Fibroblast of skin of left biceps (primary cell): ENCODE measurements around the gene CRYGD.
"Not testable (repeated sequence)": the region's sequence is repeated elsewhere in the genome, so short reads cannot be mapped to it uniquely, and the experiment has no call there.

Experiments
- DNase-seq, 2 experiments: peaks; one replicate each; pipeline ENCODE4 v3.0.0-alpha.2; 2013; ENCODE audit warnings: low read depth in 2 of 2

CRYGD gene

DNA sequence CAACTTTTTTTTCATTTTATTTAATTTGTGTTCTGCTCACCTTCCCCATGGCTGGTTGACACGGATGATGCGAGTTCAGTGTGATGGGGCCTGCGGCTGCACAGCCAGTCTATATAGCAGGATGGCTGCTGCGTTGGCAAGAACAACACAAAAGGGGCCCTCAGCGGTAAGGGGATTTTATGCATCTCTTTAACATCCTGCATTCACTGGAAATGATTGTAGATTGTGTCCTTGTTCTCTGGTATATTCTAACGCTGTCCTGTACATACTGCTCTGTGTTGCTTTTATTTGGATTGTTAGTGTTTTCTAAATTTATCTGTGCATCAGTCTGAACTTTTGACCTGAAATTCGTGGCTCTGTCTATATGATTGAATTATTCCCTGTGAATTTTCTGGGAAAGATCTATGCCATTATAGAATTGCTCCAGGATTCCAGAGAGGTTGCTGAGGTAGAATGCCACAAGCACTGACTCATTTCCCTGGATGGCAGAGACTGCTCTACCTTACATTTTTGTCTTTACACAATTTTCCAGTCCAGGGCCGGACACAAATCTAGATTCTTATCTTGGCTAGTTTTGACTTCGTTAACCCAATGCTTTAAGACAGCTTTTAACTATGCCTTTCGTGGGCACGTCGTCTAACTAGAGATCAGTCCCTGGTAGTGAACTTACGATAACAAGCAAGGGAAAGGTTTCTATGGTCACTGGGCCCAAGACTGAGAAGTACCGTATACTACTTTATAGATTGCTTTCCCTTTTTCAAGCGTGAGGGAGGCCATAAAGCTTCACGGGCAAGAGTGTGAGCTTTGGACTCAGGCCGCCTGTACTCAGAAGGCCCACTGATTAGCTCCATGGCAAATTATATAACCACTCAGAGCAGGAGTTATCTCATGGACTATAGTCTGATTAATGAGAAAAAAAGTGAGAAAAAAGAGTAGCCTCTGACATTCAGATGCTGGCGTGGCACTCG, 5.7 kb upstream of the CRYGD start, which contains the start of gene CRYGC:
CRYGC (minus strand) TSS at position 85 of the 968 bp plus-strand sequence; CDS start at position 49, 36 bp downstream.
- no peak for DNase-seq

DNA sequence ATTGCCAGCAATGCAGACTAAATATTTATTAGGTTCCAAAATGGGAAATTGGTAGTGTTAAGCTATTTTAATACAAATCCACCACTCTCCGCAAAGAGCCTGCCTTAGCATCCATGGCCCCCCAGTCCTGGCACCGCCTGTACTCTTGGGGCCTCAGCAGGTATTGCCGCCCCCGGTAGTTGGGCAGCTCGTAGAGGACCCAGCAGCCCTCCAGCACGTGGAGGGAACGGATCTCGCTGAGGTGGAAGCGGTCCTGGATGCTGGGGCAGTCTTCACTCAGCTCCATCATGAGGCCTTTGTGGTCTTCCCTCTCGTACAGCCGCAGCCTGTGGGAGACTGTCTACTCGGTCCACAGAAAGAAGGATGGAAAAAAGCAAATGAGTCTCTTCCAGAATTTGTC, 3.8 kb upstream of the CRYGD start:
- no peak for DNase-seq

DNA sequence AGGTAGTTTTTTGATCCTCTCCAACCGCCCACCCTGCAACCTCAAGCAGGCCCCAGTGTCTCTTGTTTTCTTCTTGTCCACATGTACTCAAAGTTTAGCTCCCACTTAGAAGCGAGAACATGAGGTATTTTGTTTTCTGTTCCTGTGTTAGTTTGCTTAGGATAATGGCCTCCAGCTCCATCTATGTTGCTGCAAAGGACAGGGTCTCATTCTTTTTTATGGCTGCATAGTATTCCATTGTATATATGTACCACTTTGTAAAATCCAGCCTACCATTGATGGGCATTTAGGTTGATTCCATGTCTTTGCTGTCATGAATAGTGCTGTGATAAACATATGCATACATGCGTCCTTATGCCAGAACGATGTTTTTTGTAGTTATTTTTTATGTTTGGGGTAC, 2.8 kb upstream of the CRYGD start:
- no peak for DNase-seq

DNA sequence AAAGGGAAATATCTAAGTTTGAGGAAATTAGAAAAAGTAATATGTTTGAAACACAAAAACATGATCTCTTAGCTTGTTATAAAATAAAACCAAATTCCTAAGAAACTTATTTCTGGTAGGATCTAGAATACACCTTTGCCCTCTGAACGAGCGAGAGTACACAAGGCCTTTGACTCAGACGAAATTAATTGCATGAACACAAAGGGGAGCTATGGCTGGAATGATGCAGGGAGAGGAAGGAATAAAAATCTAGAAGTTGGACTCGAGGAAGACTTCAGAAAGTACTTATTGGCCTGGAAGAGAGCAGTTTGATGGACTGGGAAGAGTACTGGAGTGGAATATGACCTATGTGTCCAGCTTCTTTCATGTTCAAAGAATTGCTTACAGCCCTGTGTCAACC, 927 bp upstream of the CRYGD start:
- no peak for DNase-seq

DNA sequence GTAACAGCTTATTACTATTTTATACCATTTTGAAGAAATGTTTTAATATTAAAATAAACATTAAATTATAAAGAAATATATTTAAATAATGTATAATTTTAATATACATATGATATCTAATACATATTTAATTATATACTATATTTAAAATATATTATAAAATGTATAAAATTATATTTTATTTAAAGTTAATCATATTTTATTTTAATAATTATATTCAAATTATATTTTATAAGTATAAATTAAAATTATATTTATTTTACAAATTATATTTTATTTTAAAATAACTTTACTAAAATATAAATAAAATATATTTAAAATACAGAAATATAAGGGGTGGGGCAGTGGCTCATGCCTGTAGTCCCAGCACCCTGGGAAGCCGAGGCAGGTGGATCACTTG, 2.1 kb downstream of the CRYGD start:
- DNase-seq, result no peak

DNA sequence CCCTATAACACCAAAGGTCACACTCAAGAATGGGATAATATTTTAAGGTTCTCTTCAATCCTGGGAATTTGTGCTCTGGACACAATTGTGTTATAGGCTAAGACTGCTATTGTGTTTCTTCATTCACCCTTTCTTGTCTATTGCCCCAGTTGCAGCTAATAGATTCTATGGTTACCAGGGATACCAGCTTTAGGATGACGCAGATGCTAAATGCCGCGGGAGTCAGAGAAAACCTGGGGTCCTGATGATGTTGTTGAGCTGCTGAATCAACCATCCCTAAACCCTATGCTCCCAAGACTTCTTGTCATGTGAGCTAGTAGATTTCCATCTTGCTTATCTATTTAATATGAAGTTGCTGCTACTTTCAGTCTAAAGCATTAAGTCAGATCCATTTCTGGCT, 5.4 kb downstream of the CRYGD start:
- no peak for DNase-seq

DNA sequence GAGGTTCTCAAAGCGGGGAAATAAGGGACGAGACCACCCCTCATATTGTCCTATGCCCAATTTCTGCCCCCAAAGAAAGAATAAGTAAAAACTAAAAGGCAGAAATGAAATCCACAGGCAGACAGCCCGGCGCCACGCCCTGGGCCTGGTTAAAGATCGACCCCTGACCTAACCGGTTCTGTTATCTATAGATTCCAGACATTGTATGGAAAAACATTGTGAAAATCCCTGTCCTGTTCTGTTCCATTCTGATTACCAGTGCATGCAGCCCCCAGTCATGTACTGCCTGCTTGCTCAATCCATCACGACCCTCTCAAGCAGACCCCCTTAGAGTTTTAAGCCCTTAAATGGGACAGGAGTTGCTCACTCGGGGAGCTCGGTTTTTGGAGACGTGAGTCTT, 6.9 kb downstream of the CRYGD start:
- DNase-seq, result not testable (repeated sequence)

DNA sequence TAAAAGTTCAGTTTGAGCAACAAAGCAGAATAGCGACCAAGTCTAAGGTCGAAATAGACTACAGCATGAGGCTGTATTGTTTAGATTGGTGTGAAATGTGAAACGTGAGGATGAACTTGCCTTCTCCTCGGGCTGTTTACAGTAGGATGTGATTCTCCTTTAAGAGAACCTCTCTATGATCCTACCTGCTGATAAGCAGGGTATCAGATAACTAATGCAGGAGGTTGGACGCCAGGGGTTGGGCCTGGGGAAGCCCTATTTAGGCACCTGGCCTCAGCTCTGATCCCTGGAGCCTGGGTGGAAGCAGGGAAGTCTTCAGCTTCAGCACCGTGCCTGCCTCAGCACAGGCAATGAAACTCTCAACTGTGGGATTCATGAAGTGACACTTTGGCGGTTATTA, 11.4 kb downstream of the CRYGD start:
- DNase-seq, result no peak

DNA sequence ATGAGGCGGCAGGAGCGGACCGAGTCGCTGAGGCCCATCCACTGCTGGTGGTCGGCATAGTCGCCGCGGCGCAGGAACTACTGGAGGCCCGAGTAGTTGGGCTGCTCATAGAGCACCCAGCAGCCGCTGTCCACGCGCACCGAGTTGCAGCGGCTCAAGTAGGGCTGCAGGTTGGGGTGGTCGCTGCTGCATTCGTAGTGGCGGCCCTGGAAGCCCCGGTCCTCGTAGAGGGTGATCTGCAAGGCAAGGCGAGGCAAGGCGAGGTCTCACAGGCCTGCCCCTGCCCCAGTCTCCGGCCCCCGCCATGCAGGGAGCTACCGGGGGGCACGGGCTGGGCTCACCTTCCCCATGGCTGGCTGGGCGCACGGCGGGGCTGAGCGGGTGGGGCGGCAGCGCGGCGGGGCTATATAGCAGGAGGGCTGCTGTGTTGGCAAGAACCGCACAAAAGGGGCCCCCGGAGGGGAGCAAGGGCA, 12.0 kb downstream of the CRYGD start:
- DNase-seq, result not testable (repeated sequence)

DNA sequence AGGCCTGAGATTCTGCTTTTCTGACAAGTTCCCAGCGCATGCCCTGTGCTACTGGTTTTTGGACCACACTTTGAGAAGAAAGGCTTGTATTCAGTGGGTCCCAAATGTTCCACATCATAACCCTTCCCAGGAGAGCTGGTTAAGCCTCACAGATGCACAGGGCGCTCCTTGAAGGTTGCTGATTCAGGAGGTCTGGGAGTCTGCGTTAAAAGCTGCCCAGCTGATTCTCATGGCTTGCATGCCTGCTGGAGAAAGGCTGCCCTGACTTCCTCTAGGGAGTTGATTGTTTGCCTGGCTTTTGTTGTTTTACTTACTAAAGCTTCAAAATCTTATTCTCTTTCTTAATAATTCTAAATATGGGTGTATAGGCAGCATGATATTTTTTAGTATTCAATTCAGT, 20.7 kb downstream of the CRYGD start:
- no peak for DNase-seq

DNA sequence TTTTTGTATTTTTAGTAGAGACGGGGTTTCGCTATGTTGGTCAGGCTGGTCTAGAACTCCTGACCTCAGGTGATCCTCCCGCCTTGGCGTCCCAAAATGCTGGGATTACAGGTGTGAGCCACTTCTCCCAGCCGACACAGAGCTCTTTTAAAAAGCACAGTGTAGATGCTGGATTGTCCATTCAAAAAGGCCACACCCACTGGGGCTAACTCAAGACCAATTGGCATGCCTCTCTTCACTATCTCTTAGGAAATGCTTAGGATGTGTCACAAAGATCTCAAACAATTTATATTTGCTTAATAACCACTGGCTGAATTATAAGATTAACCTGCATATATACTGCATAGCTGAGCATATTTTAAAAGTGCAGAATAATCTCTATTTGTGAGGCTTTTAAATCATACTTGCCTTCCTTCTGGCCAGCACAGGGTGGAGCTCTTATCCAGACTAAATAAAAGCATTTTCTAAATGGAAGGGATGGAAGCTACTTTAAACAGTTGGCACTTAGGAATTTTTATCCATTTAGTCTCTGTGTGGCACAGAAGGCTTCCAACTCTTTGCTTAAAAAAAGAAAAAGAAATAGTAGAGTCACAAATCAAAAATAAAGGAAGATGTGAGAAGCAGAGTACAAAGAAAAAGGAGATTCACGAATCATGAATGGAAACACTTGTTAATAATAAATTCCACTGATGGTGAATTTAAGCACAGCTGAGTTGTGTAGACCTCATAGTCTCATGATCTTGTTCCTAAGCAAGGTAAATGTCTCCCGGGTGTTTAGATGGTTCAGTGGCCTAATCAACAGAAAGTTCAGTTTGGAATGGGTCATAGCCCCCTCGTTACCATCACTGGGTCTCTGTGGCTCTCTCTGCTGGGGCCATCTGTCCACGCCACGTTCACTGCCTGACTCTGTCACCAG, 22.4 kb downstream of the CRYGD start:
- DNase-seq, result no peak

DNA sequence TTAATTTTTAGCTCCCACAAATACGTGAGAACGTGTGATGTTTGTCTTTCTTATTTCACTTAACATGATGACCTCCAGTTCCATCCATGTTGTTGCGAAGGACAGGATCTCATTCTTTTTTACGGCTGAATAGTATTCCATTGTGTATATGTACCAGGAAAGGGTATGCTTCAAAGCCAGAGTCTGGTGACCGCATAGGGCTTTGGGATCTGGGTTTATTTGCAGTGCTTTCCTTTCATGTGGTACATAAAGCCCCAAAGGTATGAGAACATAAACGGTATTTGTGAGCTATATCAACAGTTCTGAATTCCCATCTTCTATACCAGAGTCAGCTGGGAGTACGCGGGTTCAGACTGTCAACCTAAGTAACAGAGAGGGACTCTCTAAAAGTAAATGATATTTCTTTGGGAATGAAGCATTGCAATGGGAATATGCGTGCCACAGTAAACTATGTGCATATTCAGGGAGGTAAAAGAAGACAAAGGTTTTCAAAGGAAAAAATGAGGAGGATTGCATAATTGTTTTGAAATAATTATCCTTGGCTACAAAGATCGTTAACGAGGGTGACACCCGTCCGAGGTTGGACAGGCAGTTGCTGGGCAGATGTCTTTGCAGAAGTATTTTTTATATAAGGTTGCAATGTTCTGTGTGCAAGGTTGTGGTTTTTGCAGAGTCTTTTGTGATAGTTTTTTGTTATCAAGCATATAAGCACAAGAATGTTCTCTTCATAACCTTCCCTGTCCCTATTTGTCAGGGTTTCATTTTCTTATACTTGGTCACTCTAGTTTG, 24.4 kb downstream of the CRYGD start:
- no peak for DNase-seq

DNA sequence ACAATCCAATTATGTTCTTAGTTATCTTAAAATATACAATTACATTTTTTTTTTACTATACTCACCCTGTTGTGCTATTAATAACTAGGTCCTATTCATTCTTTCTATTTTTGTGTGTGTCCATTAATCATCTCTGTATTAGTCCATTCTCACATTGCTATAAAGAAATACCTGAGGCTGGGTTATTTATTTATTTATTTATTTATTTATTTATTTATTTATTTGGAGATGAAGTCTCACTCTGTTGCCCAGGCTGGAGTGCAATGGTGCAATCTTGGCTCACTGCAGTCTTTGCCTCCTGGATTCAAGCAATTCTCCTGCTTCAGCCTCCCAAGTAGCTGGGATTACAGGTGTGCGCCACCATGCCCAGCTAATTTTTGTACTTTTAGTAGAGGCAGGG, 25.6 kb downstream of the CRYGD start:
- not testable (repeated sequence) for DNase-seq

DNA sequence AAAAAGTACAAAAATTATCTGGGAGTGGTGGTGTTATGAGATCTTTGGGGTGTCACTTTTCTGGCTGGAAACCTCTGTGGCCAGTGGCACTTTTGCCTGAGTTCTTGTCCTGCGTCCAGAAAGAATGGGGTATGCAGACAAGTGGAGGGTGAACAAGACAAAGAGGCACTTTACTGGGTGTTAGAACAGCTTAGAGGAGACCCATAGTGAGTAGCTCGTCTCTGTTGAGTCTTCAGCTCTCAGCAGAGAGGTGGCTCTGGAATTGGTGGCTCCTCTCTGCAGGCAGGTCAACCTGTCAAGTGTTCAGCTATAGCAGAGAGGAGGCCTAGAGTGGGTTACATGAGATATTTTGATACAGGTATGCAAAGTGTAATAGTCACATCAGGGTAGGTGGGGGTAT, 26.1 kb downstream of the CRYGD start:
- no peak for DNase-seq

DNA sequence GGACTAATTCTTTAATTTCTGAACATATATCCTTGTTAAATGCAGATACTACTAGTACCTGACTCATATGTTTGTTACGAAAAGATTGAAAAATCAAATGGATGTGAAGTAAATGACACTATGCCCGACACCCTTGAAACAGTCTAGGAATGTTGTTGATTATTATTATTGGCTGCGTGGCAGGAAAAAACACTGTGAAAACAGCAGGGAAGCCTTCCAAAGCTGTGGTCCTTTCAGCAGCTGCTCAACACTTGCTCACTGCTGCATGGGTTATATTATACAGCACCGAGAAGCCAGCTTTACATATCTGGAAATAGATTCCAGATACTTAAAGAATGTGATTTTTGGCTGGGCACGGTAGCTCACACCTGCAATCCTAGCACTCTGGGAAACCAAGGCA, 26.5 kb downstream of the CRYGD start:
- DNase-seq, result peak; percentile 4 to 12

DNA sequence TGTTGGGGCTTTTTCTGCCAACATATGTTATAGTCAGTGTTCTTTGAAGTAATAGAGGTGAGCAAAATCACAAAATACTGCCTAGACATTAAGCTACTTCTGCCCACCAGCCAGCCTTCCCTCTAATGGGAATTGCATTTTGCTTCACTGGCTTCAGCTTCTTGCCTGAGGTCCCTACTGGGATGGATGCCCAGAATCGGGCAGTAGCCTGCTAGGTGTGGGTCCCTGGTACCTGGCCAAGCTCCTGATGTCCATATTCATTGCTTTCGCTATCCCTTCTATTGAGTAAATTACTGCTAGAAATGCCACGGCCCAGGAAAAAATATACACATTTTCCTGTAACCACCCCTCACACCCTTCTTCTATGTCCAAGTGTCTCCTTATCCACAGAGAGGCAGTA, 27.0 kb downstream of the CRYGD start:
- no peak for DNase-seq

DNA sequence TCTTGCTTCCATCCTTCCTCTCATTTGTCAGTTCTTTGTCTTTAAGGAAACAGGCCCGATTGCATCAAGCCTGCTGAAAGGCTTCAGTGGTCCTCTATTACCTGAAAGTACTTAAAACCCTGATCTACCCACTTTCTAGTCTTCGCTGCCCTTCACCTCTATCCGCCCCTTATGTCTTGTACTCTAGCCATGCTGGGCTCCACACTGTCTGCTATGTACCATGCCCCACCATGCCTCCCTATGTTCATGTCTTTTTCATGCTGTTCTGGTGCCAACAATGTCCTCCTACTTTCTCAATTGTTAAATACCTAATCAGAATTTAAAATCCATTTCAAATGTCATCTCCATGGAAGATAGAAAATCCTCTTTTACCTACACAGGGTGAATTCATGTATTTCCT, 28.2 kb downstream of the CRYGD start:
- no peak for DNase-seq

DNA sequence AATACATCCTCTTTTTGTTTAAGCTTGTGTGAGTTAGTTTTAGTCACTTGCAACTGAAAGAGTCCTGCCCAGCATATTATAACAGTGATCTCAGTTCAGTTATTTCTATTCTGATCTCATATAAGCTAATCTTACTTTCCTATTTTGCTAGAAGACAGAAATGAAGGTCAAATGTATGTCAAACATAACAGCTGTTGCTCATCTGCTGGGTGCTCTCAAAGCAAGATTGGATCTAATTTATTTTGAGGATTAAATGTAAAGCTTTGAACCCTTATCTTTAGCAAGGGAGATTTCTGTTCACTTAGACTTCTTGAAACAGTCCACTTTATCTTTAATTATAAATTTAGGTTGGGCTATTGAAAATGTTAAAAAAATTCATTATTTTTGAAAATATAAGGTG, 31.2 kb downstream of the CRYGD start:
- DNase-seq, result no peak

DNA sequence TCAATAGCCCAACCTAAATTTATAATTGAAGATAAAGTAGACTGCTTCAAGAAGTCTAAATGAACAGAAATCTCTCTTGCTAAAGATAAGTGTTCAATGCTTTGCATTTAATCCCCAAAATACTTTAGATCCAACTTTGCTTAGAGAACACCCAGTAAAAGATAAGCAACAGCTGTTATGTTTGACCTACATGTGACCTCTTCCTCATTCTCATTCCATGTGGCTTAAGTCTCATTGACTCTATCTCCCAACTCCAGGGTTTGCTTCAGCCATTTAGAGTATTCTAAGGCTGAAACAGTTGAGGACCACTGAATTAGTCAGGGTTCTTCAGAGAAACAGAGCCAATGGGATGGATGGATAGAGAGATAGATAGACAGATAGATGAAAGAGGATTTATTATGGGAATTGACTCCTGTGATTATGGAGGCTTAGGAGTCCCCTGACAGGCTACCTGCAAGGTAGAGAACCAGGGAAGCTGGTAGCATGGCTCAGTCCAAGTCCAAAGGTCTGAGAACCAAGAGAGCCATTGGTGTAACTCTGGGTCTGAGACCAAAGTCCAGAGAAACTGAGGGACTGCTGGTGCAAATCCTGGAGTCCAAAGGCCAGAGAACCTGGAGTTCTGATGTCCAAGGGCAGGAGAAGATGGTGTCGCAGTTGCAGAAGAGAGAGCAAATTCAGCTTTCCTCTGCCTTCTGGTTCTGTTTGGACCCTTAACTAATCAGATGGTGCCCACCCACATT, 32.1 kb downstream of the CRYGD start:
- DNase-seq, result no peak

DNA sequence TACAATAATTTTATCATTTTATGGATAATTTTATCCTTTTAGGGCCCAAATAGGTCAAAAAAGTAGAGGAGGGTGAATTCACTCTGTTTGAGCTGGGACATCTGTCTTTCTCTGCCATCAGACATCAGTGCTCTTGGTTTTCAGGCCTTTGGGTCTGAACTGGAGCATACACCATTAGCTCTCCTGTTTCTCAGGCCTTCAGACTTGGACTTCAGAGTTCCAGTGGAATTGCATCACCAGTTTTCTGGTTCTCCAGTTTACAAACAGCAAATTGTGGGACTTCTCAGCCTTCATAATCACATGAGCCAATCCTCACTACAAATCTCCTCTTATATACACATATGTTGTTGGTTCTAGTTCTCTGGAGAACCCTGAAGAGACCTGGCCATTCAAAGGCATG, 33.9 kb downstream of the CRYGD start:
- no peak for DNase-seq

DNA sequence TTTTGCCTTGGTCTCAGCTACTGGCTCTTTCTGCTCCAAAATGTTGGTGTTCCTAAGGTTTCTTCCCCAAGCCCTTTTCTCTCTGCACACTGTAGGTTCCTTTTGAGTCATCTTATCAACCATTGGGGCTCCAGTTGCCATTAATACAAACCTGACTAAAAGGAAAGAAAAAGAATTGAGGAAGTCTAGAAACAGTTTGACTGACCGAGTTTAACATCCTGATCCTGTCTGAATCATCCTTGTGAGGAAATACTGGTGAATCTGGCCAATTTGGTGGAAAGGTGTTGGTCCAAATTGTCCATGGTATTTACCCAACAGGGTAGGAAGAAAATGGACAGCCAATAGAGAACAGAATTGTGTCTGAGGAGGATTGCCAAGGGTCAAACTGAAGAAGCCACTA, 38.3 kb downstream of the CRYGD start:
- DNase-seq, result no peak
